H1 (cell line): ENCODE measurements around the gene CMPK2. TPM values are rescaled to one million over a fixed set of nuclear protein-coding genes. Genes with fewer than 3 reads are reported as not detected.

ENCODE experiments used
- CTCF ChIA-PET: fragments of 300-600 bp; sonication (Branson Sonifier 250); formaldehyde crosslinking; loops from one replicate; lab custom pipeline; 2021; ENCODE audit not compliant: partially characterized antibody; lab: Charles Lee
- POLR2A ChIA-PET: fragments of 300-600 bp; sonication (Branson Sonifier 250); formaldehyde crosslinking; loops from one replicate; lab custom pipeline; 2021; ENCODE audit warnings: inconsistent platforms; ENCODE audit not compliant: partially characterized antibody; lab: Charles Lee
- DNase-seq, 2 experiments: peaks; one replicate each; pipeline versions ENCODE4 v3.0.0 to v3.0.0-alpha.2; 2010 to 2022; ENCODE audit warnings: low spot score in 2 of 2, low read depth in 1 of 2, mixed read lengths in 1 of 2
- FAIRE-seq: peaks from 2 replicates; lab custom pipeline; 2011; peaks lifted over from hg19 to GRCh38; lab: Jason Lieb, UNC
- H2AFZ ChIP-seq: 2 replicates; pipeline ENCODE4 v1.8.1; 2012; ENCODE audit warnings: low read length, inconsistent platforms
- H2AK5ac ChIP-seq: 2 replicates; pipeline ENCODE4 v1.6.1; 2013; ENCODE audit warnings: low read depth, low read length
- H2BK120ac ChIP-seq: replicated peaks from 2 replicates; pipeline ENCODE3; 2013; ENCODE audit warnings: low read depth, low read length, inconsistent platforms
- H2BK12ac ChIP-seq: 2 replicates; pipeline ENCODE4 v1.6.1; 2013; ENCODE audit warnings: low read depth, low read length
- H2BK15ac ChIP-seq: 2 replicates; pipeline ENCODE4 v1.6.1; 2013; ENCODE audit warnings: low read length
- H2BK20ac ChIP-seq: 2 replicates; pipeline ENCODE4 v1.6.1; 2013; ENCODE audit warnings: low read length
- H2BK5ac ChIP-seq: 2 replicates; pipeline ENCODE4 v1.6.1; 2013; ENCODE audit warnings: low read depth, low read length
- H3K14ac ChIP-seq: 2 replicates; pipeline ENCODE4 v1.6.1; 2013; ENCODE audit warnings: inconsistent platforms; ENCODE audit not compliant: insufficient read length
- H3K18ac ChIP-seq: 2 replicates; pipeline ENCODE4 v1.6.1; 2013; ENCODE audit warnings: low read length; ENCODE audit errors: extremely low read depth
- H3K23ac ChIP-seq: 2 replicates; pipeline ENCODE4 v1.6.1; 2013; ENCODE audit warnings: inconsistent platforms; ENCODE audit not compliant: insufficient read length
- H3K23me2 ChIP-seq: 2 replicates; pipeline ENCODE4 v1.6.1; 2013; ENCODE audit warnings: low read depth, low read length
- H3K27ac ChIP-seq: 2 replicates; pipeline ENCODE4 v1.6.1; 2011; ENCODE audit warnings: low read depth, low read length, inconsistent platforms
- H3K27me3 ChIP-seq, 4 experiments: replicated peaks in 1 of 4; 1 replicate in 1 of 4; 2 replicates in 3 of 4; pipeline versions ENCODE4 v1.6.1 to v1.8.1; 2011 to 2013; ENCODE audit warnings: low read length in 3 of 4, mild to moderate bottlenecking in 3 of 4, inconsistent platforms in 2 of 4, mixed read lengths in 2 of 4, moderate library complexity in 1 of 4; ENCODE audit not compliant: control insufficient read depth in 3 of 4, insufficient read depth in 3 of 4; ENCODE audit errors: extremely low read depth in 1 of 4
- H3K36me3 ChIP-seq, 4 experiments: 2 replicates each; pipeline versions ENCODE4 v1.6.1 to v1.8.1; 2011 to 2013; ENCODE audit warnings: mild to moderate bottlenecking in 4 of 4, low read length in 3 of 4, moderate library complexity in 2 of 4, control low read depth in 1 of 4, inconsistent platforms in 1 of 4; ENCODE audit not compliant: insufficient read depth in 4 of 4, control insufficient read depth in 2 of 4
- H3K4ac ChIP-seq: replicated peaks from 2 replicates; pipeline ENCODE3; 2013; ENCODE audit warnings: low read length, low read depth, mixed read lengths, inconsistent platforms; ENCODE audit not compliant: insufficient read length
- H3K4me1 ChIP-seq, 4 experiments: replicated peaks in 1 of 4; 1 replicate in 1 of 4; 2 replicates in 3 of 4; pipeline versions ENCODE4 v1.6.1 to v1.8.1; 2011 to 2013; ENCODE audit warnings: low read length in 3 of 4, inconsistent platforms in 2 of 4, mixed read lengths in 1 of 4; ENCODE audit not compliant: insufficient read depth in 4 of 4, control insufficient read depth in 3 of 4
- H3K4me2 ChIP-seq, 2 experiments: 2 replicates each; pipeline versions ENCODE4 v1.6.1 to v1.8.1; 2011 to 2013; ENCODE audit warnings: low read depth in 2 of 2, low read length in 2 of 2, control low read depth in 1 of 2, inconsistent platforms in 1 of 2, mild to moderate bottlenecking in 1 of 2; ENCODE audit not compliant: insufficient read depth in 1 of 2
- H3K4me3 ChIP-seq, 4 experiments: fragments of 200-600, 300-600 bp in 1 of 4; sonication (generic), shearing (Covaris generic), sonication (Bioruptor Twin) in 1 of 4; 2 replicates each; pipeline versions ENCODE4 v1.5.1 to v1.8.1; 2011 to 2016; ENCODE audit warnings: low read length in 4 of 4, low read depth in 3 of 4, control low read depth in 2 of 4, inconsistent platforms in 2 of 4, mild to moderate bottlenecking in 2 of 4, mixed read lengths in 1 of 4, moderate library complexity in 1 of 4; ENCODE audit not compliant: insufficient read depth in 2 of 4; ENCODE audit errors: extremely low read depth in 1 of 4
- H3K56ac ChIP-seq: replicated peaks from 2 replicates; pipeline ENCODE3; 2013; ENCODE audit warnings: low read depth, mild to moderate bottlenecking, mixed read lengths, low read length, inconsistent platforms; ENCODE audit not compliant: insufficient read length
- H3K79me1 ChIP-seq: 2 replicates; pipeline ENCODE4 v1.6.1; 2013; ENCODE audit warnings: low read depth, low read length, control low read depth
- H3K79me2 ChIP-seq, 2 experiments: 2 replicates each; pipeline versions ENCODE4 v1.6.1 to v1.8.1; 2012 to 2013; ENCODE audit warnings: low read length in 2 of 2, mild to moderate bottlenecking in 2 of 2, inconsistent platforms in 1 of 2; ENCODE audit not compliant: insufficient read depth in 2 of 2, control insufficient read depth in 1 of 2
- H3K9ac ChIP-seq, 4 experiments: replicated peaks in 1 of 4; 1 replicate in 1 of 4; 2 replicates in 3 of 4; pipeline versions ENCODE4 v1.6.1 to v1.8.1; 2011 to 2013; ENCODE audit warnings: low read depth in 3 of 4, low read length in 3 of 4, control low read depth in 2 of 4, mild to moderate bottlenecking in 2 of 4, moderate library complexity in 2 of 4, inconsistent platforms in 1 of 4; ENCODE audit errors: extremely low read depth in 1 of 4
- H3K9me3 ChIP-seq, 2 experiments: 2 replicates each; pipeline versions ENCODE4 v1.6.1 to v1.8.1; 2012 to 2013; ENCODE audit warnings: mild to moderate bottlenecking in 2 of 2, moderate library complexity in 2 of 2, control low read depth in 1 of 2, inconsistent platforms in 1 of 2, low read depth in 1 of 2, low read length in 1 of 2, mixed read lengths in 1 of 2; ENCODE audit not compliant: insufficient read depth in 2 of 2
- H4K20me1 ChIP-seq, 2 experiments: replicated peaks in 1 of 2; 2 replicates each; pipeline versions ENCODE3 to v1.8.1; 2011 to 2013; ENCODE audit warnings: inconsistent platforms in 2 of 2, low read length in 2 of 2, mild to moderate bottlenecking in 1 of 2; ENCODE audit not compliant: insufficient read depth in 2 of 2, control insufficient read depth in 1 of 2
- H4K5ac ChIP-seq: 2 replicates; pipeline ENCODE4 v1.6.1; 2013; ENCODE audit warnings: low read length, low read depth, mixed read lengths, inconsistent platforms; ENCODE audit not compliant: insufficient read length
- H4K8ac ChIP-seq: 2 replicates; pipeline ENCODE4 v1.8.0; 2013; ENCODE audit warnings: mild to moderate bottlenecking, moderate library complexity, low read length, inconsistent platforms; ENCODE audit not compliant: insufficient read depth; ENCODE audit errors: extremely low read depth
- H4K91ac ChIP-seq: replicated peaks from 2 replicates; pipeline ENCODE3; 2013; ENCODE audit warnings: low read length, mixed read lengths, inconsistent platforms; ENCODE audit not compliant: insufficient read length
- BACH1 ChIP-seq: IDR thresholded peaks from 2 replicates; pipeline ENCODE4 v1.6.1; 2012; ENCODE audit warnings: low read length, improper control_type of control experiment
- BCL11A ChIP-seq, 2 experiments: IDR thresholded peaks; one replicate each; pipeline ENCODE4 v1.6.1; 2011; ENCODE audit warnings: low read depth in 2 of 2, low read length in 2 of 2, mild to moderate bottlenecking in 2 of 2
- CBX8 ChIP-seq: fragments of 300-800, 300-1000 bp; sonication (generic); IDR thresholded peaks from 2 replicates; pipeline ENCODE4 v1.7.1; 2016; ENCODE audit warnings: low read depth, low read length, borderline replicate concordance
- CHD2 ChIP-seq: IDR thresholded peaks from 2 replicates; pipeline ENCODE4 v1.6.1; 2012; ENCODE audit warnings: low read length, improper control_type of control experiment
- EP300 ChIP-seq, 2 experiments: IDR thresholded peaks; 1 replicate in 1 of 2; 2 replicates in 1 of 2; pipeline ENCODE4 v1.6.1; 2011 to 2012; ENCODE audit warnings: low read depth in 2 of 2, low read length in 2 of 2, mild to moderate bottlenecking in 2 of 2, borderline replicate concordance in 1 of 2, inconsistent platforms in 1 of 2, moderate library complexity in 1 of 2
- GABPA ChIP-seq: IDR thresholded peaks from 2 replicates; pipeline ENCODE4 v1.6.1; 2011; ENCODE audit warnings: mild to moderate bottlenecking, low read length, moderate library complexity, borderline replicate concordance; ENCODE audit not compliant: insufficient read depth
- JUND ChIP-seq: IDR thresholded peaks from 2 replicates; pipeline ENCODE4 v1.6.1; 2011; ENCODE audit warnings: mild to moderate bottlenecking, improper control_type of control experiment, low read length
- PHF8 ChIP-seq: fragments of 200-600 bp; sonication (generic); conservative IDR thresholded peaks from 2 replicates; pipeline ENCODE4 v1.7.1; 2012; ENCODE audit warnings: low read depth, mild to moderate bottlenecking, inconsistent platforms, low read length, moderate library complexity
- RFX5 ChIP-seq: IDR thresholded peaks from 2 replicates; pipeline ENCODE4 v1.6.1; 2011; ENCODE audit warnings: low read depth, low read length, improper control_type of control experiment, borderline replicate concordance
- SAP30 ChIP-seq: fragments of 300-600 bp; sonication (generic); IDR thresholded peaks from 2 replicates; pipeline ENCODE4 v1.7.1; 2012; ENCODE audit warnings: low read length, moderate library complexity, mild to moderate bottlenecking, inconsistent platforms; ENCODE audit not compliant: insufficient read depth, insufficient replicate concordance
- TAF7 ChIP-seq: optimal IDR thresholded peaks from 2 replicates; pipeline ENCODE3; 2011; ENCODE audit warnings: low read depth, mild to moderate bottlenecking, inconsistent platforms, low read length, moderate library complexity, borderline replicate concordance
- TBP ChIP-seq: IDR thresholded peaks from 2 replicates; pipeline ENCODE4 v1.6.1; 2011; ENCODE audit warnings: low read depth, low read length, improper control_type of control experiment
- TCF12 ChIP-seq: IDR thresholded peaks from 2 replicates; pipeline ENCODE4 v1.6.1; 2011; ENCODE audit warnings: low read depth, mild to moderate bottlenecking, low read length
- WGBS, 2 experiments: shearing (Covaris generic) in 1 of 2; methylation state at CpG; one replicate each; pipeline versions ENCODE4 v1.1.6 to v1.1.7; 2013 to 2015; ENCODE audit warnings: low lambda C conversion rate in 2 of 2, mixed read lengths in 2 of 2, inconsistent platforms in 1 of 2, low coverage in 1 of 2, missing lambda C conversion rate in 1 of 2; ENCODE audit not compliant: insufficient replicate concordance in 2 of 2, insufficient coverage in 1 of 2, insufficient read length in 1 of 2; ENCODE audit errors: extremely low coverage in 1 of 2, missing lambda C conversion rate in 1 of 2; 5-methylcytosine and 5-hydroxymethylcytosine counted together
- polyA plus RNA-seq, 7 experiments: library from polyadenylated mRNA; depleted of rRNA in 3 of 7; stranded (reverse) in 5 of 7; unstranded in 2 of 7; fragments of >200 nt in 5 of 7; fragments of 200-250 nt in 2 of 7; gene quantifications; 1 replicate in 5 of 7; 2 replicates in 1 of 7; 4 replicates in 1 of 7; pipeline versions ENCODE4 v1.2.1 to v1.2.3, GENCODE V29; 2011 to 2013; ENCODE audit warnings: missing spikeins in 2 of 7, mixed read lengths in 2 of 7
- total RNA-seq: library from RNA; stranded (reverse); fragmentation: NEBNext Ultra II Directional; extraction: Animal tissue kit (Norgen Biotek cat#: 25700); gene quantifications from 2 replicates; pipeline ENCODE4 v1.2.1, GENCODE V29; 2021
- TF ChIP-seq, protein P1 (sequence below): IDR thresholded peaks from 2 replicates; pipeline ENCODE4 v1.6.1; 2011; ENCODE audit warnings: low read length, improper control_type of control experiment

CMPK2 gene
- total and polyA plus RNA-seq, 2 of the 8 experiments (the other 6 are each of a cell fraction or from before 2014, with no cell fraction given) = 0.28 to 0.53 TPM

DNA sequence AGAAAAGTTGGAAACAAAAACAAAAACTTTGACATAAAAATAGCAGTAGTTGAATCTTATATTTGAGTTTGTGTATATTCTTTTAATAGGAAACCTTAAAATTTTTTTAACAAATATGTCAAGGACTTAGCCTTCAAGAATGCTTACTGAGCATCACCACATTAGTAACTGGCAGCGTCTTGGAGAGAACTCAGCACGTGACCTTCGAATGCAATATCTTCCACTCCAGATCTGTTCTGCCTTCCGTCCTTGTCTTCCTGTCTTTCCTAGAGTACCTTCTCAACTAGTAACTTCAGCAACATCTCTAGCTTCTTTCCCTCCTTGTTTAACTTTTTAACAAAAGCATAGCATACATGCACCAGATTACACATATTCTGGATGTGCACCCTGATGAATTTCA, 12.8 kb upstream of the CMPK2 start:
- Histone ChIP-seq H2BK120ac (no peak overlapping the region), H3K36me3 (no peaks in the 10 kb centered on the region), H2BK5ac (no peak overlapping the region), H3K9ac (no peak overlapping the region), H3K79me2 (no peaks in the 10 kb centered on the region), H3K23me2 (no peaks in the 10 kb centered on the region), H3K9me3 (peaks cover 7 to 9% of the 10 kb centered on the region in 2 experiments), H3K4me2 (no peak overlapping the region), H3K4me1 (no peaks in the 10 kb centered on the region), H3K56ac (no peak overlapping the region), H4K8ac (no peak overlapping the region), H2AFZ (no peak overlapping the region), H3K4ac (no peak overlapping the region), H3K27ac (no peak overlapping the region), H4K5ac (no peak overlapping the region), H2BK12ac (no peak overlapping the region), H4K91ac (no peak overlapping the region), H3K4me3 (no peak overlapping the region), H2BK15ac (no peak overlapping the region), H3K79me1 (no peaks in the 10 kb centered on the region), H4K20me1 (no peaks in the 10 kb centered on the region), H2AK5ac (no peak overlapping the region), H3K27me3 (no peaks in the 10 kb centered on the region), H3K23ac (no peak overlapping the region), H3K14ac (no peak overlapping the region), H3K18ac (no peak overlapping the region), H2BK20ac (no peak overlapping the region)
- WGBS, 2 experiments = 99% methylated on average over 4 of the region's 4 CpGs; no CpG with 5 or more reads in 1 of the 2 experiments
- DNase-seq (no peak), FAIRE-seq (no peak)
- ChIA-PET POLR2A (no interaction called here), CTCF (interaction anchor here (1.7 kb wide), 1 partner anchor 166 kb away, joined by 3 read pairs; no protein-coding TSS in a partner anchor)
- TF ChIP-seq CHD2 (no peak), CBX8 (no peak), SAP30 (no peak), PHF8 (no peak), JUND (no peak), BACH1 (no peak), TCF12 (no peak), GABPA (no peak), RFX5 (no peak), BCL11A (IDR thresholded peaks at IDR 0.05; ENCODE audit: low read depth in 2 of 2, low read length in 2 of 2) (no peak), TAF7 (no peak), TBP (no peak), EP300 (IDR thresholded peaks at IDR 0.05; ENCODE audit: borderline replicate concordance in 1 of 2, low read depth in 2 of 2, low read length in 2 of 2) (no peak)
- TF ChIP-seq, protein P1, sequence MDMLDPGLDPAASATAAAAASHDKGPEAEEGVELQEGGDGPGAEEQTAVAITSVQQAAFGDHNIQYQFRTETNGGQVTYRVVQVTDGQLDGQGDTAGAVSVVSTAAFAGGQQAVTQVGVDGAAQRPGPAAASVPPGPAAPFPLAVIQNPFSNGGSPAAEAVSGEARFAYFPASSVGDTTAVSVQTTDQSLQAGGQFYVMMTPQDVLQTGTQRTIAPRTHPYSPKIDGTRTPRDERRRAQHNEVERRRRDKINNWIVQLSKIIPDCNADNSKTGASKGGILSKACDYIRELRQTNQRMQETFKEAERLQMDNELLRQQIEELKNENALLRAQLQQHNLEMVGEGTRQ = no peak
